Measurements from ENCODE around the gene TTYH2. TPM values are rescaled to one million over a fixed set of nuclear protein-coding genes. Genes with fewer than 3 reads are reported as not detected.

Gene TTYH2
- total RNA-seq, 1 donor from 2014 or later = 16.8 TPM

GRCh38 chr17:74217888-74218287, 4.5 kb downstream of the TTYH2 start:
- Mint-ChIP-seq H3K27me3 (ENCODE audit: low read depth) (peaks cover 38% of the 10 kb centered on the region), H3K4me3 (no peak overlapping the region), H3K4me1 (peaks cover 15% of the 10 kb centered on the region), H3K27ac (no peak overlapping the region), H3K9me3 (peaks cover 4% of the 10 kb centered on the region), H3K36me3 (no peaks in the 10 kb centered on the region)
- no peak for DNase-seq (ENCODE audit: low spot score in 2 of 2, unreplicated experiment in 2 of 2)
- no peak for TF ChIP-seq CTCF (IDR thresholded peaks at IDR 0.05; ENCODE audit: unreplicated experiment)

GRCh38 chr17:74218436-74218835, 5.1 kb downstream of the TTYH2 start:
- TF ChIP-seq CTCF (IDR thresholded peaks at IDR 0.05; ENCODE audit: unreplicated experiment) = no peak
- peaks cover 34% of the 10 kb centered on the region for H3K27me3 Mint-ChIP-seq (ENCODE audit: low read depth)
- H3K9me3 Mint-ChIP-seq = peaks cover 4% of the 10 kb centered on the region
- no peaks in the 10 kb centered on the region for H3K36me3 Mint-ChIP-seq
- no peak overlapping the region for H3K27ac Mint-ChIP-seq
- peaks cover 11% of the 10 kb centered on the region for H3K4me1 Mint-ChIP-seq
- DNase-seq (ENCODE audit: low spot score in 2 of 2, unreplicated experiment in 2 of 2) = no peak
- H3K4me3 Mint-ChIP-seq = no peak overlapping the region

GRCh38 chr17:74219576-74220133, 6.3 kb downstream of the TTYH2 start:
- H3K4me3 Mint-ChIP-seq = no peak overlapping the region
- peaks cover 23% of the 10 kb centered on the region for H3K27me3 Mint-ChIP-seq (ENCODE audit: low read depth)
- H3K27ac Mint-ChIP-seq = no peak overlapping the region
- no peak for DNase-seq (ENCODE audit: low spot score in 2 of 2, unreplicated experiment in 2 of 2)
- H3K36me3 Mint-ChIP-seq = no peaks in the 10 kb centered on the region
- H3K9me3 Mint-ChIP-seq = peaks cover 4% of the 10 kb centered on the region
- H3K4me1 Mint-ChIP-seq = peaks cover 6% of the 10 kb centered on the region
- TF ChIP-seq CTCF (IDR thresholded peaks at IDR 0.05; ENCODE audit: unreplicated experiment) = no peak

GRCh38 chr17:74220219-74220618, 6.8 kb downstream of the TTYH2 start:
- Mint-ChIP-seq H3K4me3 (no peak overlapping the region), H3K36me3 (no peaks in the 10 kb centered on the region), H3K27ac (no peak overlapping the region), H3K4me1 (peaks cover 3% of the 10 kb centered on the region), H3K9me3 (peaks cover 4% of the 10 kb centered on the region), H3K27me3 (ENCODE audit: low read depth) (peaks cover 23% of the 10 kb centered on the region)
- no peak for TF ChIP-seq CTCF (IDR thresholded peaks at IDR 0.05; ENCODE audit: unreplicated experiment)
- no peak for DNase-seq (ENCODE audit: low spot score in 2 of 2, unreplicated experiment in 2 of 2)

DNA sequence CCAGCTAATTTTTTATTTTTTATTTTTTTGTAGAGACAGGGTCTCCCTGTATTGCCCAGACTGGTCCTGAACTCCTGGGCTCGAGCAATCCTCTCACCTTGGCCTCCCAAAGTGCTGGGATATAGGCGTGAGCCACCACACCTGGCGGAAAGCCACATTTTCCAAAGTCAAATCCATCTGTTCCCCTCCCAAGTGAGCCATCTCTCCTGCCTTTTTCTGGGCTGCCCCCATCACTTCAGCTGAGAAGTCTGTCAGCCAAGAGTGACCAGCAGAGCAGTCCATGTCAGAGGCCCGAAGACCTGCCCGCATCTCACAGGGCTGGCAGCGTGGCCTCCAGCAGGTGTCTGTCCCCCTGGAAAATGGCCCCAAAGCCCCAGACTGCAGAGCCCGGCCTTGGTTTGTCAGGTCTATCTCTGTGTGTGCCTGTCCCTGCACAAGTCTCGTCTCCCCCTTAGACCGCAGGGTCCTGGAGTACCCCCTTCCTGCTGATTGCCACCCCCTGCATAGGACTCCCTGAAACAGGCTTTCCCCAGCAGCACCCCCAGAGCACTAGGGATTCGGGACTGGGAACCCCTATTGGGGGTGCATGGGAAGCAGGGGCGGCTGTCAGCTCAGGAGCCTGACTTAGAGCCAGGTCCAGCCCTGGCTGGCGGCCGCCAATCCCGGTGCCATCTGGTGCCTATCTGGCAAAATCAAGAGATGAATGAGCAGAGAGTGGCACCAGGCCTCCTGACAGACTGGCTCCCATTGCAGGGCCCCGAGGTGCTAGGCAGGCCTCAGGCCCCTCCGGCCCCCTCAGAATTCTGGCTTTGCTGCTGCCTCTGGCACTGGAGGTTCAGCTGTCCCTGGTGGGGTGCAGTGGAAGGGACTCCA, 7.8 kb downstream of the TTYH2 start:
- DNase-seq (ENCODE audit: low spot score in 2 of 2, unreplicated experiment in 2 of 2) = no peak
- Mint-ChIP-seq H3K4me3 (no peak overlapping the region), H3K4me1 (peaks cover 3% of the 10 kb centered on the region), H3K27ac (no peak overlapping the region), H3K36me3 (no peaks in the 10 kb centered on the region), H3K27me3 (ENCODE audit: low read depth) (peaks cover 22% of the 10 kb centered on the region), H3K9me3 (peaks cover 4% of the 10 kb centered on the region)
- TF ChIP-seq CTCF (IDR thresholded peaks at IDR 0.05; ENCODE audit: unreplicated experiment) = no peak
